Measurements from ENCODE around the gene PCYT1B.
"Not testable (repeated sequence)": the region's sequence is repeated elsewhere in the genome, so short reads cannot be mapped to it uniquely, and the experiment has no call there.

The PCYT1B gene

DNA sequence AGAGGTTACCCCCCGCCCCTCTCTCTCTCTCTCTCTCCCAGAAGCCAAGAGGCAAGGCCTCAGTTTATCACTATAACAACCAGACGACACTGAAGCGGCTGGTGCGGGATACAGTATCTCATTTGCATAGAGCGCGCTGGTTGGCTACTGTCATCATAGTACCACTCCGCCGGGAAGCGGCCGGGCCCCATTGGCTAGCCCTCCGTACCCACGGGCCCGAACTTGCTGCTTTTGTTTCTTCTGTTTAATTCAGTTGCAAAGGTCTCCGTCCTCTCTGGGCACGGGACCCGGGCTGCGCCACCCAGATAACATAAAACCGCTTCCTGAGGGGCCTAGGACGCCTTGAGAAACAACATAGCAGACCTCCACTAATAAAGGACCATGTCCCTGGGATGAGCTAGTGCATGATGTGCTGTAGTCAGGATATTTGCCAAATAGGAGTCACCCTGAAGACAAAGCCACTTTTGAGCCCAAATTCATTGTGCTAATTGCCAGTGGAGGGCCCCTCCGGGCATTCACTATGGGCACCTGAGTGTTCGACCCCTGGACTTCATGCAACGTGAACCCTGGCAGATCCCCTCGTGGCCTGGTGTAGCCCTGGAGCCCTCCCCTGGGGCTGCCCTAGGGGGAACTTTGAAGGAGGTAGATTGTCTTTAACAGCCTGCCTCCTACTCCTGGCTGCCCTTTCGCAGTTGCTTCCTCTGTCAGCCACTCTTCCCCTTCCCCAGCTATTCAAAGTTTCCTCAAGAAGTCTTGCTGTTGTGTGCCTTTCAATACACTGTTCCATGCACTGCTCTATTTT lies at the start of gene PCYT1B:
TSS of gene PCYT1B (minus strand) at position 91 of the 802 bp plus-strand sequence. CDS start 242 bp downstream, outside the sequence.
- DNase-seq, result no peak

DNA sequence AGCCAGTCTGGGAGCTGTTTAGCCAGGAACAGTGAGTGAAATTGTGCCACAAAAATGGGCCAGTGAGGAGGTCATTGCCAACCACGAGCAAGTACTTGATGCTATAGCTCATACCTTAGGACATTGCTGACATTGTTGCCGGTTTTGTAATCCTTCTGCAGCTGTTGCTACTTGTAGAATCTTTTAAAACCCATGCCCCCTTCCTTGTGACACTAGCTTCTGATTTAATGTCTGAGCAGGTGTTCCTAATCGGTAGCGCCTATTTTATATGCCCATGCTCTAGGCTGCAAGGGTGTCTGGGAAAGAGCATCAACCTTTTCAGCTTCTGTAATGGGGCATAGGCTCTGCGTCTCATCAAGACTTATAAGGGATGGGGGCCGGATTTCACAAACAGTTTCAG lies 49.1 kb upstream of the PCYT1B start:
- no peak for DNase-seq

DNA sequence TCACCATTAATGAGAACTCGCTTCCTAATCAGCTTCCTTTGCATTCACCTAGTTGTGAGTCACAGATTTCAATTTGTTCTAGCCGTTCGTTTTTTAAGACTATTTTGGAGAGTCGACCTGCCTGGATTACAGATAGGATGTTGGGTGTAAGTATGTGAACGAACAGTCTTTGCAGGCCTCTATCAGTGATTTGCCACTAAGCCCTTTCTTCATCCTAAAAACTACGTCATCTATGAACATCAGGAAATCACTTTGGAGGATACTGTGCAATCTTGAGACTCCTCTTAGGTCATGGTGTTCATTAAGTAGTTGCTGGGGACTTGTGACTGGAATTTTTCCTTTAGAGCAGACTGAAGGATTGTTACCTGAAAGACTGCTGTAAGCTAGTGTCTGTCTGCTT lies 47.7 kb upstream of the PCYT1B start:
- no peak for DNase-seq

DNA sequence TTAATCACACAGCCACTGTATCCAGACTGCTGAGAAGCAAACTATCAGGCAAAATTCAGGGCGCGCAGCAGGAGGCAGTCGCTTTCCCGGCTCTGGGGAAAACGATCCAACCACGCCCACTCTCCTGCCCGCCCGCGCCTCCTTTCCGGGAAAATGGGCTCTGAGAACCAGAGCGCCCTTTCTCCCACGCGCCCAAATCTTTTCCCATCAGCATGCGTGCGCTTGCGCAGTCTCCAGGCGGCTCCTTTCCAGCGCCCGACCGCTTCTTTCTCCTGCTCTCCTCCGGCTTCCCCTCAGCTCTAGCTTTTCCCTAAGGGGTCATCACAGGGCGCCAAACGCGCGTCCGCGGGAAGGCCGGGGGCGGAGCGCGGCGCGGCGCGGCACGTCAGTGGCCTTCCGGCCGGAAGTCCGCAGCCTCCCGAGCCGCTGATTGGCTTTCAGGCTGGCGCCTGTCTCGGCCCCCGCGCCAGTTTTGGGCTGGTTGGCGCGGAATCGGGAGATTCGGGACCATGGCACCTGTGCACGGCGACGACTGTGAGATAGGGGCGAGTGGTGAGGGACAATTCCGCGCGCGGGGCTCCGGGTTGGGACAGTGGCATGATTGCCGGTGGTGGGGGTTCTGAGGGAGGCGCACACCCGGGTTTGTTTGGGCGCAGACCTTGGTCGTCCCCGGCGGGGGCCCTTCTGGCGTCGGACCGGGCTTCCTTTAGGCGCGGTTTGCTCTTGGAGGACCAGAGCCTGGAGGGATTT lies 46.5 kb upstream of the PCYT1B start, which contains the start of gene POLA1:
TSS of gene POLA1 (plus strand) at position 466 of the 750 bp plus-strand sequence. CDS start at position 510, 44 bp downstream.
- DNase-seq, result peak; percentile 84

DNA sequence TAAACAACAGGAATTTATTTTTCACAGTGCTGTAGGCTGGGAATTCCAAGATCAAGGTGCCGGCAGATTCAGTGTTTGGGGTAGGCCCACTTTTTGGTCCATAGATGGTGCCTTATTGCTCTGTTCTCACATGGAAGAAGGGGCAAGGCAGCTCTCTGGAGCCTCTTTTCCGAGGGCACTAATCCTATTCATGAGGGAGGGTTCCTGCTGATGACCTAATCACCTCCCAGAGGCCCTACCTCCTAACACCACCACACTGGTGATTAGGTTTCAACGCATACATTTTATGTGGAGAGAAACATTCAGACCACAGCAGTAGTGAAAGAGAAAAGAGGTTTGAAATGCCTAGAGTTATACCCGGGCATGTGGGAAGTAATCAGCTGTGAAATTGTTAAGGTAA lies 45.2 kb upstream of the PCYT1B start:
- DNase-seq, result no peak

DNA sequence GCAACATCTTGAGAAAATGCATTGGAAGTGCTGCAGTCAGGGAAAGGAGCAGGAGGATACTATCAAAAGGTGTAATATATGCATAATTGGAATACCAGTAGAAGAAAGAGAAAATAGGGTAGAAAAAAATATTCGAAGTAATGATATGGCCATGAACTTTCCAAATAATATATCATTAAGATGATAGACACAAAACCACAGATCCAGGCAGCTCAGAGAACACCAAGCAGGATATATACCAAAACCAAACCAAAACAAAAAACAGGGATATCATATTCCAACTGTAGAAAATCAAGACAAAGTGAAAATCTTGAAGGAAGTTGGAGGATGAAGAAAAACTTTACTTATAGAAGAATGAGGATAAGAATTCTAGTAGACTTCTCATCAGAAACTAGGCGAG lies 36.9 kb upstream of the PCYT1B start:
- DNase-seq, result no peak

DNA sequence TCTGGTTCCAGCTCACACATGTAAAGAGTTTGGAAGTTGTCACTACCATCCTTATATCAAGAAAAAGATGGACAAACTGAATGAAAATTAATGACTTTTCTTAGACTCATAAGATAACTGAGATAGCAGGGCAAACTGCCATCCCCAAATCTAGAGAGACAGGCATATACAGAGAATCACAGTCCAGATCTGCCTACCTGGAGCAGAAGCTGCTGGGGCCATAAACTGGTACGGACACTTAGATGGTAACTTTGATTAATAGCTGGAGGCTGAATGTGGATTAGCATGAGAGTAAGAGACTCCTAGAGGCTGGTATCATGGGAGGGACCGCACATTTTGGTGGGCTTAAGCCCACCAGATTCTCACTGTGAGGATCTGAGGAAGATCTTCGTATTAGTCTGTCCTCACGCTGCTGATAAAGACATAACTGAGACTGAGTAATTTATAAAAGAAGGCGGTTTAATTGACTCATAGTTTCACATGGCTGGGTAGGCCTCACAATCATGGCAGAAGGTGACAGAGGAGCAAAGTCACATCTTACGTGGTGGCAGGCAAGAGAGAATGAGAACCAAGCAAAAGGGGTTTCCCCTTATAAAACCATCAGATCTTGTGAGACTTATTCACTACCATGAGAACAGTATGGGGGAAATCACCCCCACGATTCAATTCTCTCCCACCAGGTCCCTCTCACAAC lies 35.7 kb upstream of the PCYT1B start:
- DNase-seq, result no peak

DNA sequence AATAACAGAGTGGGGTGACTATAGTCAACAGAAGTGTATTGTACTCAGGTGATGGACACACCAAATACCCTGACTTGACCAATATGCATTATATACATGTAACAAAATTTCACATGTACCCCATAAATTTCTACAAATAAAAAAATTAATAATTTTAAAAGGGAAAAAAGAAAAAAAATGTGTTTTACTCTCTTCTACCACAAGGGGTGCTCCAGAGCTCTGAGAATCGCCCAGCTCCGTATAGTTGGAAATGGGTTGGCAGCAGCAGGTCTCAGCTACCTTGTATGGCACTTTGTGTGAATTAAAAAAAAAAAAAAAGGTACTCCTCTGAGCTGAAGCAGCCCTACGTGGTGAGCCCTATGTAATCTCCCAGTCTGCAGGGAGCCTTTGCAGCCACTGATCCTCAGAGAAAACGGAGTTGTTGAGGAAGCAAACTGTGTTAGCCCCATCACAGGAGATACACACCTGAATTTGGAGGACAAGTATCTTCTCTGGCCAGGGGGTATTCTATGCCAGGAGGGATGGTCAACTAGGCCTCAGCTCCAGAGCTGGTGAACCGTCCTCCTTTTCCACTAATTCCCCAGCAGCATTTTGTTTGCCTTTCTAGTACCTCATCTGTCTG lies 29.4 kb upstream of the PCYT1B start:
- no peak for DNase-seq

DNA sequence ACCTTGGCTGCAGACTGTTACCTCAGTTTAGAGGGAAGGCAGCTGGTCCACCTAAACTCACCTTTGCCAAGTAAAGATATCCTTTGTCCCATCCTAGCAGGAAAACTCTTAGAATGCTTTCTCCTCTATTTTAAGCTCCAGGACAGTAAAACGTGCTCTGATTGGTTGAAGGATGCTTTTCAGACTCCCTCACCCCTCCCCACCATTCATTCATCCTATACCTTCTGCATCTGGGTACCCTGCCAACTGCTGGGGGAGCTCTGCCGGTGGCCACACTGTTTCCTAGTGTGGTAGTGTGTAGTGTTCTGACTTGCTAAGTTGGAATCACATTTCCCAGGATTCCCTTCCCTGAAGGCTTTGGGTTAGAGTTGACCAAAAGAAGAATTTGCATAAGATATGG lies 26.3 kb upstream of the PCYT1B start:
- DNase-seq, result no peak

DNA sequence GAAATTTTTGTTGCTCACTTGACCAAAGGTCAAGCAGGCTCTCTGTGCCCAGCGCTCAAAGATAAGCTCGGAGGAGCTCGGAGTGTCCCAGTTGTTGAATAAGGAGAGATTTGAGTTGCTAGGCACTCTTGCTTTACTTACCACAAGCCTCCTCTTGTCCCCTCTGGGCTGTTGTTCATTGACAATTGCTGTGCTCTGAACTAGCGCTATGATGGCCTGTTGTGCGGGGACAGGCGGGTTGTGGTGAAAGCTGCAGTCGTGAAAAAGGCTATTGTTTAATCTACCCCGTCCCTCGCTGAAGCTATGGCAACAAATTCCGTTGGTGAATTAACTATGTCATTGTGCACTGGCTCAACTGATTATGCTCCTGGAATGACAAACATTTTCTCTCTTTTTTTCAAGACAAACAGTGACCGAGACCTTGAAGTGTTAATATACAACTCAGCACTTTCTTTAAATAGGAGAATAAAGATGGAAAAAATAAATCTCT lies 25.6 kb upstream of the PCYT1B start:
- no peak for DNase-seq

DNA sequence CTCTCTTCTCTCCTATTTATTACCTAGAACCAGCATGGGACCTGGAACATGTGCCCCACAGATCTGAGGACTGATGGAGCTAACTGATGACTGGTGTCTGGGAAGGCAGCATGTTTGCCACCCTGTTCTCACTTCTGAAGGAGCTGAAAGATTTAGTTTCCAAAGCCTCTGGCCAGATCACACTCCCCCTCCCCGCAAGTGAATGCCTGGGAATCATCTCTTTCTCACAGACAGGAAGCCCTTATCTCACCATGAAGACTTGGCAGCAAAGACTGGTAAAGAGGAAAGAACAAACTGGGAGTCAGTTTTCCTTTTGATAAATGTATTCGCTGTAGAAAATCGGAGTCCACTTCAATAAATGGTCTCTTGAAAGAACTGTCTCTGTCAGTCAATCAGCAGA lies 21.0 kb upstream of the PCYT1B start:
- no peak for DNase-seq

DNA sequence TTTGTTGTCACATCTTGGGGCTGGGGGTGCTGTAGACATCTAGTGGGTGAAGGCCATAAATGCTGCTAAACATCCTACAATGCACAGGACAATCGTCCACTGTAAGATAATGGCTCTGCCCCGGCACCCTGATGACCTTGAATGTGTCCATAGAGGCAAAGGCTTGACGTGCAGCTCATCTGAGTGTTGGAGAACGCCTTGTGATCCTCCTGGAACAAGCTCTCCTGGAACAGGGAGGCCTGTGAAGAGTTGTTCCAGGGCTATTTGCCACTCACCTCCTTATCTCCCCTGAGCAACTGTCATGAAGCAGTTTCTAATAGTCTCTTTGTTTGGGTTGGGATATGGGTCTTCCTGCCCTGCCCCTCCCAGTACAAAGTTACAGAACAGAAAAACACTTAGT lies 15.2 kb upstream of the PCYT1B start:
- no peak for DNase-seq

DNA sequence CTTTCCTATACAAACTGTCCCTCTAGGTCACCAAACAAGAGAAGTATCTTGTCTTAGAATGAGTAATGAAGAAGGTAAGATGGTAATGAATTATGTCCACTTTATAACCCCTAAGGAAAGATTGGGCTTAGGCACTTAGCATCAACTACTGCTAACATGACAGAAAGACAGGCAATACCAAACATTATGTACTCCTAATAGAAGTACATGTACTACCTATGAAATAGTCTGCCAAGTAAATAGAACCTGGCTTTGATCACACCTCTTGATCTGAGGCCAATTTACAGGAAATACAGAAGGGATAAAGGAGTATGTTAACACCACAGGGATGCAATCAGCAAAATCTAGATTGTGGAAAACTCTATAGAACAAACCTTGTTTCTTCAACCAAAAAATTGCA lies 14.1 kb upstream of the PCYT1B start:
- DNase-seq, result no peak

DNA sequence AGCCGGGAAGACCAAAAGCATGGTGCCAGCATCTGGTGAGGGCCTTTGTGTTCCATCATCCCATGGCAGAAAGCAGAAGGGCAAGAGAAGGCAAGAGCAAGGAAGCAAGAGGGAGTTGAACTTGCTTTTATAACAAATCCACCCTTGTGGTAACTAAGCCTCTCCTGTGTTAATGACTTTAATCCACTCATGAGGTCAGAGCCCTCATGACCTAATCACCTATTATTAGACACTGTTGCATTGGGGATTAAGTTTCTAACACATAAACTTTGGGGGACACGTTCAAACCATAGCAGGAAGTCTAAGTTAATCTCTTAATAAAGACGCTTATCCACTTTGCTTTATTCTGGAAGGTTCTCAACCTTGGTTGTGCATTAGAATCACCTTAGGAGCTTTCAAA lies 12.5 kb upstream of the PCYT1B start:
- no peak for DNase-seq

DNA sequence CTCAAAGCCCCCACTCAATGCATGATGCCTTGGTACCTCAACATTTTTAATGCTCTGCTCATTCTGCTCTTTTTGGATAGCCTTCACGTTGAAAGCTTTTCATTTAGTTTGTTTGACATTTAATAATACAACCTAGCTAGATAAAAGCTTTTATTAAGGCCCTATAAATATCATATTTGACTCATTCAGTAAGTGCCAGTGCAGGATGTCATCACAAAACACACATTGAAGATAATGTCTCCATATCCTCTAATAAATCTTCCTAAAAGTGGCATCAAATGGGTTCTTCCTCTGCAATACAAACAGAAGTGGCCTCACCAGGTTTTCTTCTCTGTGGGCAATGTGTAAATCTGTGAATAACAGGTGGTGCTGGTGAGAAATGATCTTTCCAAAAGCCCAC lies 12.0 kb upstream of the PCYT1B start:
- DNase-seq, result no peak

DNA sequence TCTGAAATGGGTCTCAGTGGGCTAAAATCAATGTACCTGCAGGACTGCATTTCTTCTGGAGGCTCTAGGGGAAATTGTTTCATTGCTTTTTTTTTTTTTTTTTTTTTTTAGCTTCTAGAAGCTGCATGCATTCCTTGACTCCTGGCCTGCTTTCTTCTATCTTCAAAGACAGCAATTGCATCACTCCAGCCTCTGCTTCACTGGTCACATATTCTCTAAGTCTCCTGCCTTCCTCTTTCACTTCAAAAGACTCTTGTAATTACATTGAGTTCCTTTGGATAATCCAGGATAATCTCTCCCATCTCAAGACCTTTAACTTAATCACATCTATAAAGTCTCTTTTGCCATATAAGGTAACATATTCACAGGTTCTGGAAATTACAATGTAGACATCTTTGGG lies 11.3 kb upstream of the PCYT1B start:
- DNase-seq, result no peak

DNA sequence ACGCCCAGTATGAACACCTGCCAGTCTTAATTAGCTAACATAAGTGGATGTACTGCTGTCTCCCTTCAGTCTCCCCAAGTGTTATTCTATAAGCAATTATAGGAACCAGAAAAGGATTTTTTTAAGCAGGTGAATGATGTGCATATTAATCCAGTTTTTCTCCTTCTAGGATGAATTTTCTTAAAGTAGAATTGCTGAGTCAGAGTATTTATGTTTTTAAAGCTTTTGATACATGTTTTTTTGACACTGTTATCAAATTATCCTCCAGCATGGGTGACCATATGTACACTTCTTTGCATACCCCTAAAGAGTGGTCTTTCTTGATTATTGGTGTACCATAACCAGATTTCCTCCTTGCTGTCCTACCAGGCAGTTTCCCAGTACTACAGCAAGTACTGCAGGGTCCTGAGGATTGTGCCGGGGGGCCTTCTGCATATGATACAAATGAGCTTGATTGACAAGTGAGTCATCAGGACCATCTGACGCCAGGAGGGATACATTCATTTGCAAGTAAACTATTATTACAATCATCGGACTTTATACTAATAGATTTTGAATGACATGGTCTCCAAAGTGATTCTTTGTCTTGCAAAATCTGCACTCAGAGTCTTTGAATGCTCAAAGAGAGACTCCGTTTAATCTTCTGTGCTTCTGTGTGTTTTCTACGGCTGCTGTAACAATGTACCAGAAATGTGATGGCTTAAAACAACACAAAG lies 10.7 kb upstream of the PCYT1B start:
- no peak for DNase-seq

DNA sequence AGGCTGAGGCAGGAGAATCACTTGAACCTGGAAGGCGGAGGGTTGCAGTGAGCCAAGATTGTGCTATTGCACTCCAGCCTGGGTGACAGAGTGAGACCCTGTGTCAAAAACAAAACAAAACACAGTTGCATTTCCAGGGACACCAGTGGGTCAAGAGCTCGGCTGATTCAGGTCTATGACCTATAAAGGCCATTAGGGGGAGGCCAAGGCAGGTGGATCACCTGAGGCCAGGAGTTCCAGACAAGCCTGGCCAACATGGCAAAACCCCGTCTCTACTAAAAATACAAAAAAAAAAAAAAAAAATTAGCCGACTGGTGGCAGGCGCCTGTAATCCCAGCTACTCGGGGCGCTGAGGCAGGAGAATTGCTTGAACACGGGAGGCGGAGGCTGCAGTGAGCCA lies 8.5 kb upstream of the PCYT1B start:
- DNase-seq, result not testable (repeated sequence)

DNA sequence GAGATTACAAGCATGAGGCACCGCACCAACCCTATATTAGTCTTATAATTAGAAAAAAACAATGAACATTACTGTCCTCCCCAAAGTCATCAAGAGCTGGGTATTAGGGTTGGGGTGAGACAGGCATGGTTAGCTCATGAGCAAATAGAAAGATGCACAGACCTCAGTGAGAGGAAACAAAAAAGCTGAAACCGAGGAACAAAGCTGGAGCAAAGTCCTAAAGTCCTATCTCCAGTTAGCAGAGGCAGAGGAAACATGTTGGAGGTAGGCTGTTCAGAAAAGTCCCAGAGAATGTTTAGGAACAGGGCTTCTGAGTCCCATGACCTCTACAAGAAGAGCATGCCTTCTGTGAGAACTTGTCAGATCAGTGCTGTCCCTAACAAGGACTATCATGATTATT lies 4.6 kb upstream of the PCYT1B start:
- DNase-seq, result no peak

DNA sequence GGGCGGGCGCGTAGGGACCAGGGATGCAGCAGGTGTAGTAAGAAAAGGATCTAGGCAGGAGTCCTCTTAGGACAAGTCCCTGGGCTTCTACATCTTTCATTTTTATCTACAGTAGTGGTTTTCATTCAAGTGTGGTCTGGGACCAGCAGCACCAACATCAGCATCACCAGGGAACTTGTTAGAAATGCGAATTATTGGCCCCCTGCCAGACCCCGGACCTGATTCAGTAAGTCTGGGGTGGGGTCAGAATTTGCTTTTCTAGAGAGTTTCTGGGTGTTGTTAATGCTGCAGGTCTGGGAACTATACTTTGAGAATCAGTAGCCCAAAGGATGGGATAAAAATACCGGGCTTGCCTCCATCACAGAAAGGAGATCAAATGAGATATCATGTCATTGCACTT lies 1.3 kb upstream of the PCYT1B start:
- DNase-seq, result no peak

DNA sequence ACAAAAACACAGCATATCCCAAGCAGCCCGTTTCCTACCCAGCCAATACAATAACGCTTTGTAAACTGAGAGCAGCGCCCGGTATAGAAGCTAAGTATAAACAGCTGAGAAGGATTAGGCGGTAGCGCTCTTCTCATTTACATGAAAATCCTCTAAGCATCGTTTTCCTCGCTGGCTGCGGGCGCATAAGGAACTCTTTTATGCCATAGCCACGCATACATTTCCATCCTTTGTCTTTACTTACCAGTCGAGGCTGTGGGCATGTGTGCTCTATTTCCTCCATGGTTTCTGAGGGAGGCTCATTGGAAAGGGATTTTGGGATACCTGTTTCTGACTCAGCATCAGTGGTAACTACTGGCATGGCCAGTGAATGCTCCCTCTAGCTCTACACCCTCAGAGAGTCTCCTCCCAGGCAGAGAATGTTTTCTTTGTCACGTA lies 383 bp downstream of the PCYT1B start:
- DNase-seq, result no peak

DNA sequence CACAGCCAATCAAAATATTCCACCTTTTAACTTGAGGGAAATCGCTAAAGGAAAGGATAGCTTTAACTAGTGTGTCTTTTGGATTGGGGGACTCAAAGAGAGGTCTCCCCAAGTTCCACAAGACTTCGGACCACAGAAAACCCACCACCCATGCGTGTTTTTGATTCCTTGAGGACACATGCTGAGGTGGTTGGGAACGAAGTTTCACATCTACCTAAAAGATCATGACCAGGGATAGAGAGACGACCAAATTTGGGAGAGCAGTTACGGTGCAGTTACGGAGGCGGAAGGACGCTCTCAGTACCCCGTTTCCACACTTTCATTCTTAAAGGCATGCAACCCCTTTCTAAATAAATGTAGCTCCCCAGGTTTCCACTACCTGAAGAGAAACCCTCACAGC lies 1.1 kb downstream of the PCYT1B start:
- no peak for DNase-seq
